NB4 (cell line): Measurements from ENCODE around the gene TRA2A.

Experiments used
- DNase-seq: peaks from one replicate; pipeline ENCODE4 v3.0.0; 2010; ENCODE audit warnings: low read depth
- H3K4me3 ChIP-seq: one replicate; pipeline ENCODE4 v1.5.1; 2011; ENCODE audit warnings: mild to moderate bottlenecking, low read depth, low read length, moderate library complexity
- CTCF ChIP-seq: IDR thresholded peaks from one replicate; pipeline ENCODE4 v1.5.1; 2012; ENCODE audit warnings: low read depth, low read length
- MAX ChIP-seq: IDR thresholded peaks from 2 replicates; pipeline ENCODE4 v1.6.1; 2011; ENCODE audit warnings: low read depth, low read length
- MYC ChIP-seq: IDR thresholded peaks from 2 replicates; pipeline ENCODE4 v1.6.1; 2011; ENCODE audit warnings: low read depth, low read length
- POLR2A ChIP-seq: IDR thresholded peaks from 2 replicates; pipeline ENCODE4 v1.6.1; 2011; ENCODE audit warnings: mild to moderate bottlenecking; ENCODE audit not compliant: insufficient read length; ENCODE audit errors: extremely low read depth

Gene TRA2A

GRCh38 chr7:23545493-23545892 is 13.7 kb upstream of the TRA2A start:
- DNase-seq = no peak
- TF ChIP-seq POLR2A (no peak), CTCF (no peak), MAX (no peak), MYC (no peak)
- H3K4me3 ChIP-seq = no peak overlapping the region

DNA sequence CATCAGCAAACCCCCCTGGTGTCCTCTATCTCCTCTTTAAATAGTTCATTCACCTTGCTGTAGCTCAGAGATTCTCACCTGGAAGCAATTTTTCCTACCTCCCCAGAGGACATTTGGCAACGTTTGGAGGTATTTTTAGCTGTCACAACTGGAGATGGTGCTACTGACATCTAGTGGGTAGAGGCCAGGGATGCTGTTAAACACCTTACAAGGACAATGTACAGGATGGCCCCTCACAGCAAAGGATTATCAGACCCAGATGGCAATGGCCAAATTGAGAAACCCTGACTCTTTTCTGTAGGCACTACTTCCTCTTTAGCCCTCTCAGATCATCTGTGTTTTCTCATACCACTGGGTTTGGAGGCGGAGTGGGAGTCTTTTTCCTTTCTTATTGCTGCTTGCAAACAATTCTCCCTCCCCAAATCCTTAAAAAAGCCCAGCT is 13.2 kb upstream of the TRA2A start:
- no peak overlapping the region for H3K4me3 ChIP-seq
- peak; percentile 83 for DNase-seq

DNA sequence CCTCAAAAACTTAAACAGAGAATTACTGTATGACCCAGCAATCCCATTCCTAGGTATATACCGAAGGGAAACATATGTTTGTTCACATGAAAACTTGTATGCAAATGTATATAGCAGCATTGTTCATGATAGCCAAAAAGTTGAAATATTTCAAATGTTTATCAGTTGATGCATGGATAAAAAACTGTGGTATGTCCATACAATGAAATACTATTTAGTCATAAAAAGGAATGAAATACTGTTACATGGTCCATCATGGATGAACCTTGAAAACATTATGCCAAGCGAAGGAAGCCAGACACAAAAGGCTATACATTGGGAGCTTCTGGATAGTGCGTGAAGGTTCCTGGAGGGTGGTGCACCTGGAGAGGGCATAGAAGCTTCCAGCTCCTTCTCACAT is 11.0 kb upstream of the TRA2A start:
- H3K4me3 ChIP-seq = no peak overlapping the region
- no peak for DNase-seq
- TF ChIP-seq CTCF = no peak
- TF ChIP-seq MYC = no peak
- TF ChIP-seq POLR2A = no peak
- no peak for TF ChIP-seq MAX

More for the DNA sequence above, 13.2 kb upstream of the TRA2A start:
- TF ChIP-seq MYC (peak; percentile 27), POLR2A (no peak), MAX (no peak), CTCF (peak; percentile 26)

DNA sequence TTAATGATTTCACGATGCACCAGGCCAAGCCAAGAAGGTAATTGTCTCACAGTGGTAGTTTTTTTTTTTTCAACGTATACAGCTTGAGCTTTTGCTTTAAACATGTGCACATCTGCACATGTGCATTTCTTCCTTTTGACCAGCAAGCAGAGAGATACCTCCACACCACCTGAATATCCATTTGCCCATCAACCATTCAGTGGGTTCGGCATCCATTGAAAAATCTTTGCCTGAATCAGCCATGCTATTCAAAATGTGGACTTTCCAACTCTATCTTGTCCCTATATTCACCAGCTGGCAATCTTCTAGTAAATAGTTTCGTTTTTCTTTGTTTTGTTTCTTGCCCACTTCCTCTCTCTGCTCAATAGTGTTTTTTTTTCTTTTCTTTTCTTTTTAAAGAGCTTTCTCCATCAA is 7.7 kb upstream of the TRA2A start:
- H3K4me3 ChIP-seq = no peak overlapping the region

GRCh38 chr7:23538301-23538700 is 6.5 kb upstream of the TRA2A start:
- no peak overlapping the region for H3K4me3 ChIP-seq
- TF ChIP-seq CTCF (no peak), MYC (no peak), MAX (no peak), POLR2A (no peak)
- no peak for DNase-seq

More for the DNA sequence above, 7.7 kb upstream of the TRA2A start:
- no peak for DNase-seq
- no peak for TF ChIP-seq POLR2A
- no peak for TF ChIP-seq MYC
- peak; percentile 46; the same call in 1 of the 2 replicates for TF ChIP-seq MAX

GRCh38 chr7:23533238-23533604 is 1.4 kb upstream of the TRA2A start:
- no peak overlapping the region for H3K4me3 ChIP-seq
- TF ChIP-seq CTCF (no peak), MYC (no peak), POLR2A (no peak), MAX (no peak)
- no peak for DNase-seq
